Activated CD8-positive, alpha-beta memory T cell treated with anti-CD3 and anti-CD28 coated beads for 4 hours (primary cell): ENCODE measurements around the gene TMTC2.

Experiments used
- DNase-seq, 2 donors: peaks; one replicate each; pipeline ENCODE4 v3.0.0-alpha.2; 2020; ENCODE audit warnings: low read depth in 2 of 2

TMTC2 gene

GRCh38 chr12:83010169-83010804 is 323.6 kb downstream of the TMTC2 start:
- no peak for DNase-seq

- DNase-seq: no peak
Observed at GRCh38 chr12:83015390-83016217, 328.9 kb downstream of the TMTC2 start.

- no peak for DNase-seq
Observed at GRCh38 chr12:83016218-83016835, 329.6 kb downstream of the TMTC2 start.

- no peak for DNase-seq
Observed at GRCh38 chr12:83016991-83017390, 330.3 kb downstream of the TMTC2 start.

GRCh38 chr12:83018088-83018487 is 331.4 kb downstream of the TMTC2 start:
- DNase-seq: no peak

GRCh38 chr12:83027021-83027723 is 340.5 kb downstream of the TMTC2 start:
- DNase-seq: no peak

GRCh38 chr12:83031196-83031595 is 344.5 kb downstream of the TMTC2 start:
- no peak for DNase-seq

- DNase-seq: no peak
Observed at GRCh38 chr12:83036847-83037246, 350.1 kb downstream of the TMTC2 start.

- no peak for DNase-seq
Observed at GRCh38 chr12:83039413-83039812, 352.7 kb downstream of the TMTC2 start.

GRCh38 chr12:83040339-83040738 is 353.6 kb downstream of the TMTC2 start:
- DNase-seq: no peak

GRCh38 chr12:83040991-83041390 is 354.3 kb downstream of the TMTC2 start:
- DNase-seq: no peak

GRCh38 chr12:83042441-83043200 is 355.9 kb downstream of the TMTC2 start:
- no peak for DNase-seq

GRCh38 chr12:83044736-83045135 is 358.0 kb downstream of the TMTC2 start:
- no peak for DNase-seq

- no peak for DNase-seq
Observed at GRCh38 chr12:83046019-83046418, 359.3 kb downstream of the TMTC2 start.

GRCh38 chr12:83049306-83049705 is 362.6 kb downstream of the TMTC2 start:
- no peak for DNase-seq

- no peak for DNase-seq
Observed at GRCh38 chr12:83052890-83053541, 366.3 kb downstream of the TMTC2 start.

GRCh38 chr12:83057436-83057835 is 370.7 kb downstream of the TMTC2 start:
- DNase-seq: no peak

- no peak for DNase-seq
Observed at GRCh38 chr12:83059107-83059506, 372.4 kb downstream of the TMTC2 start.

- DNase-seq: no peak
Observed at GRCh38 chr12:83065562-83065961, 378.9 kb downstream of the TMTC2 start.

GRCh38 chr12:83067981-83068380 is 381.3 kb downstream of the TMTC2 start:
- no peak for DNase-seq

GRCh38 chr12:83074358-83074894 is 387.7 kb downstream of the TMTC2 start:
- no peak for DNase-seq
